Progenitor cell of endocrine pancreas (in vitro differentiated cells): ENCODE data around the gene TNIK. TPM values are rescaled to one million over a fixed set of nuclear protein-coding genes. Genes with fewer than 3 reads are reported as not detected.

Source experiments
- DNase-seq: peaks from one replicate; pipeline ENCODE4 v3.0.0; 2021; ENCODE audit warnings: low spot score; ENCODE audit not compliant: unreplicated experiment
- H3K27ac Mint-ChIP-seq: 2 replicates; pipeline ENCODE4 v1.8.0; 2021; ENCODE audit warnings: mild to moderate bottlenecking, moderate library complexity, mixed read lengths
- H3K27me3 Mint-ChIP-seq: 2 replicates; pipeline ENCODE4 v1.8.0; 2021; ENCODE audit warnings: mixed read lengths
- H3K36me3 Mint-ChIP-seq: 2 replicates; pipeline ENCODE4 v1.8.0; 2022; ENCODE audit warnings: mixed read lengths; ENCODE audit not compliant: insufficient read depth
- H3K4me1 Mint-ChIP-seq: 2 replicates; pipeline ENCODE4 v1.8.0; 2021; ENCODE audit warnings: low read depth, mixed read lengths
- H3K4me3 Mint-ChIP-seq: 2 replicates; pipeline ENCODE4 v1.8.0; 2021; ENCODE audit warnings: low read depth, mild to moderate bottlenecking, moderate library complexity, mixed read lengths
- H3K9me3 Mint-ChIP-seq: 2 replicates; pipeline ENCODE4 v1.8.0; 2021; ENCODE audit warnings: low read depth, mixed read lengths
- total RNA-seq: library from RNA; stranded (reverse); gene quantifications from 2 replicates; pipeline ENCODE4 v1.2.1, GENCODE V29; 2021
- TF ChIP-seq, protein P1 (sequence below): fragments of 200-600 bp; sonication (generic); IDR thresholded peaks from one replicate; pipeline ENCODE4 v1.5.0; 2021; ENCODE audit warnings: antibody characterized with exemption, mild to moderate bottlenecking; ENCODE audit not compliant: unreplicated experiment

The TNIK gene
- total RNA-seq, 1 donor from 2014 or later = 15.7 TPM

DNA sequence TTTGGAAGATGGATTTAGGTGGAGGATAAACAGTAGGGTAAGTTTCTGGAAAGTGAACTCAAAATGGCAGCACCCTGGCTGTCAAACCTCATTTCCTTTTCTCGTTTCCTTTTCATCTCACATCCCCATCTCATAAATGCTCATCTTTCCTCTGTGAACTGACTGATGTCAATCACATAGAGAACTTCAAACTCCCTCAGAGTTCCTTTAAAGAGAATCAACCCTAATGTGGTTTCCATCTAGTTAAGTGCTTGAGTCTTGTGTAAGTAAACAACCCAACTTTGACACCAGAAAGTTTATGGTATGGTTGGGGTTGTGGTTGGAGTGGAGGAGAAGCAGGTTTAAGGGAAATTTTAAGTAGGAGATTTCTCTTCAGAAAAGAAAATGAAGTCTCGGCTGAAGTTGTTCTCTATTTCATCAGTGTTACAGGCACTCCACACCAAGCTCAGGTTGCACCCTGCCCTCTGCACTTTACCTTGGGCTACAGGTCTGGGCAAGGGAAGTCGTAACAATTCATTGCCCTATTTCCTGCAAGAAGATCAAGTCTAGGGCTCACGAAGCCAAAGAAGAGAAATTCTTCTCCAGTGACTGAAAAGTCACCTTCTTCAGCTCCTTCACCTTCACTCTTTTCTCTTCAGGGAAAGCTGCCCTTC is 34.4 kb upstream of the TNIK start:
- Mint-ChIP-seq H3K27ac (no peak overlapping the region), H3K36me3 (no peaks in the 10 kb centered on the region), H3K4me1 (peaks cover 4% of the 10 kb centered on the region), H3K4me3 (no peak overlapping the region), H3K9me3 (no peaks in the 10 kb centered on the region), H3K27me3 (no peaks in the 10 kb centered on the region)
- TF ChIP-seq, protein P1, sequence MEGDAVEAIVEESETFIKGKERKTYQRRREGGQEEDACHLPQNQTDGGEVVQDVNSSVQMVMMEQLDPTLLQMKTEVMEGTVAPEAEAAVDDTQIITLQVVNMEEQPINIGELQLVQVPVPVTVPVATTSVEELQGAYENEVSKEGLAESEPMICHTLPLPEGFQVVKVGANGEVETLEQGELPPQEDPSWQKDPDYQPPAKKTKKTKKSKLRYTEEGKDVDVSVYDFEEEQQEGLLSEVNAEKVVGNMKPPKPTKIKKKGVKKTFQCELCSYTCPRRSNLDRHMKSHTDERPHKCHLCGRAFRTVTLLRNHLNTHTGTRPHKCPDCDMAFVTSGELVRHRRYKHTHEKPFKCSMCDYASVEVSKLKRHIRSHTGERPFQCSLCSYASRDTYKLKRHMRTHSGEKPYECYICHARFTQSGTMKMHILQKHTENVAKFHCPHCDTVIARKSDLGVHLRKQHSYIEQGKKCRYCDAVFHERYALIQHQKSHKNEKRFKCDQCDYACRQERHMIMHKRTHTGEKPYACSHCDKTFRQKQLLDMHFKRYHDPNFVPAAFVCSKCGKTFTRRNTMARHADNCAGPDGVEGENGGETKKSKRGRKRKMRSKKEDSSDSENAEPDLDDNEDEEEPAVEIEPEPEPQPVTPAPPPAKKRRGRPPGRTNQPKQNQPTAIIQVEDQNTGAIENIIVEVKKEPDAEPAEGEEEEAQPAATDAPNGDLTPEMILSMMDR = no peak
- no peak for DNase-seq

GRCh38 chr3:171491361-171491760 is 31.2 kb upstream of the TNIK start:
- Mint-ChIP-seq H3K4me3 (no peak overlapping the region), H3K36me3 (no peaks in the 10 kb centered on the region), H3K27me3 (no peaks in the 10 kb centered on the region), H3K27ac (no peak overlapping the region), H3K9me3 (no peaks in the 10 kb centered on the region), H3K4me1 (no peaks in the 10 kb centered on the region)
- TF ChIP-seq, protein P1 = no peak
- no peak for DNase-seq

DNA sequence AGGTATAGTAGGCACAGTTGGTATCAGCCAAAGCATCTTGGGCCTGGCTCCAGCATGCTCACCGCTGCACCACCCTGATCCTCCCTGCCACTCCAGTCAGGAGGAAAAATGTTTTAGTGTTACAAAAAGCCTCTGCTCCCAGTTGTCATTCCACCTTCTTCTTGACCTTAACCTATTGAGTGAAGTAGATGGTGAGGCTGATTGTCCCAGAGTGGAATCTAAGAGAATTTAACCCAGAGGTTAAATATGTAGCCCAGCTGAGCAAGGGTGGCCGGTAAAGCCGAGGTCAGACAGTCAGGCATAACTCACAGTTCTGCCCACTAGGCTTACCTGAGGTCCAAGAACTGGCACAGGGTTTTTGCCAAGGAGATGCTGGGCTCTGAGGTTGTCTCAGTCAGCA is 30.7 kb upstream of the TNIK start:
- no peak overlapping the region for H3K27ac Mint-ChIP-seq
- TF ChIP-seq, protein P1 = no peak

DNA sequence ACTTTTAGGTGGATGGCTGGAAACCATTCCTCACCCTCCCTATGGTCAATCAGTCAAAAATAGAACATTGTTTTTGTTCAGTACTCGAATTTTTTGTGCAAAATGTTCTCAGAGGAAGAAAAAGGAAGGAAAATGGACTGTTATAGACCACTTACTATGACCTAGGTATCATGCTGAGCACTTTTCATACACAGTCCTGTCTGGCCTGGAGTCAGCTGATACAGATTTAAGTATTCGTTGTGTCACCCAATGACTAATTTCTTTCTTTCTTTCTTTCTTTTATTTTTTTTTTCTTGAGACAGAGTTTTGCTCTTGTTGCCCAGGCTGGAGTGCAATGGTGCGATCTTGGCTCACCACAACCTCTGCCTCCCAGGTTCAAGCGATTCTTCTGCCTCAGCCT is 29.1 kb upstream of the TNIK start:
- H3K27ac Mint-ChIP-seq = no peak overlapping the region
- no peaks in the 10 kb centered on the region for H3K4me1 Mint-ChIP-seq
- TF ChIP-seq, protein P1 = no peak
- H3K36me3 Mint-ChIP-seq = no peaks in the 10 kb centered on the region
- DNase-seq = no peak
- H3K27me3 Mint-ChIP-seq = no peaks in the 10 kb centered on the region
- no peak overlapping the region for H3K4me3 Mint-ChIP-seq
- H3K9me3 Mint-ChIP-seq = no peaks in the 10 kb centered on the region

More for the DNA sequence above, 30.7 kb upstream of the TNIK start:
- no peaks in the 10 kb centered on the region for H3K4me1 Mint-ChIP-seq
- H3K9me3 Mint-ChIP-seq = no peaks in the 10 kb centered on the region
- H3K36me3 Mint-ChIP-seq = no peaks in the 10 kb centered on the region
- DNase-seq = no peak
- H3K27me3 Mint-ChIP-seq = no peaks in the 10 kb centered on the region
- no peak overlapping the region for H3K4me3 Mint-ChIP-seq

GRCh38 chr3:171488479-171488878 is 28.3 kb upstream of the TNIK start:
- H3K27ac Mint-ChIP-seq = no peak overlapping the region
- no peaks in the 10 kb centered on the region for H3K27me3 Mint-ChIP-seq

More at GRCh38 chr3:171488479-171488878, 28.3 kb upstream of the TNIK start:
- Mint-ChIP-seq H3K4me3 (no peak overlapping the region), H3K36me3 (no peaks in the 10 kb centered on the region), H3K4me1 (no peaks in the 10 kb centered on the region), H3K9me3 (no peaks in the 10 kb centered on the region)
- TF ChIP-seq, protein P1 = no peak
- DNase-seq = no peak
